ENCODE measurements around the gene RNF13.

DNA sequence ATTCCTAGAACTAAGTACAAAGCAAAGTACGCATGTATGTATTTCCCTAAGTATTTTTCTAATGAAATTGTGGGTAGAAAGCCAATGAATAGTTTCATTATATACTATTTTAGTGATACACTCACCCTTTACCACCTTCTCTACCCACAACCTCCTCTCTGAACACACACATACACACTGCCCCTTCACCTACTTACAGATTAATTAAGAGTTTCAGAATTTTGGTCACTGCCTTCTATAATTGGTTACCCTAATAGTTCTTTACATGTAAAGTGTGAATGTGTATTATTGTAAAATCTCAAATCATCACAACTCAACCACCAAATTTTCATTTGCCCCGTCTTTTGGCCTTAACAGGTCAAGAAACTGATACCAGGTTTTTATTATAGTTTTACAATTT lies 150.5 kb downstream of the RNF13 start:
- TF ChIP-seq CTCF (IDR thresholded peaks at IDR 0.05): no peak
- no peak for TF ChIP-seq EZH2 (IDR thresholded peaks at IDR 0.05; ENCODE audit: borderline replicate concordance, insufficient read depth, low read depth, low read length, poor library complexity, severe bottlenecking)
